HG03457 (cell line): ENCODE results near the gene C12orf60.

Source experiments
- ATAC-seq: cut with Tn5 transposase; IDR thresholded peaks from one replicate; pipeline ENCODE4 v1.9.1; 2021; ENCODE audit warnings: moderate number of reproducible peaks; ENCODE audit not compliant: unreplicated experiment

C12orf60 gene

DNA sequence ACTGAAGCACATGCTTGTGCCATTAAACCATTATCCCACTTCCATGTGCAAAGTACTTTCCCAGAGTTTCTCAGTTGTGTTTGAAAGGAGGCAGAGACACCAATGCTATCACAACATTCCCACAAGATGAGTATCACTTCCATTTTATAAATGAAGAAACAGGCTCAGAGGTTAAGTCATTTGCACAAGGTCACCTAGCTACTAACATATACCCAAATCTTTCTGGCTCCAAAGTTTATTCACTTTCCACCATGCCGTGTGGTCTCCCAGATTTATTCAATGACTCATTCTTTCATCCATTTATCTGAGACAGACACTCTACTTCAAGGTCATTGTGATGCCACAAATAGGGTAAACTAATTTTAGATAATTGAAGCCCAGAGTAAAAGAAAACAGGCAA lies 30.5 kb downstream of the C12orf60 start:
- ATAC-seq = no peak

GRCh38 chr12:14834509-14834908 lies 31.0 kb downstream of the C12orf60 start:
- no peak for ATAC-seq

GRCh38 chr12:14836336-14837210 lies 33.1 kb downstream of the C12orf60 start:
- no peak for ATAC-seq

- ATAC-seq = no peak
These were observed 35.8 kb downstream of the C12orf60 start for GRCh38 chr12:14839262-14839661.

DNA sequence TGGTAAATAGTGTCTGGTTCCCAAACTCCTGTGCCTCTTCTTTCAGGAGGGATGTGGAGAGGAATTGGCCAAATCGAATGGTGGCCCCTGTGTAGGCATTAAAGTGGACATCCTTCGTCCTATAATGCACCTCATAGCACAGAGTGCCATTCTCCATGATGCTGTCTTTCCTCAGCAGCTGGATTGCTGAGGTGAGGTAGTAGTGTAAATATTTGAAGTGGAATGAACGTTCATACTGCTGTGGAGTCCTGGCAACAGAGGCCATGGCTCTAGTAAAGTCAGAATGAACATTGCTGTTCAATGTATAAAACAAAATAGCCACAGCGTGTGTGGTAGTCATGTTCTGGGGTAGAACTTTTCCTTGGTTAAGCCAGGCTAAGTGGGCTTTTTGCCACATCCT lies 37.1 kb downstream of the C12orf60 start:
- no peak for ATAC-seq

- ATAC-seq = no peak
These were observed 38.3 kb downstream of the C12orf60 start for GRCh38 chr12:14841761-14842160.

- no peak for ATAC-seq
These were observed 38.8 kb downstream of the C12orf60 start for GRCh38 chr12:14842315-14842714.

DNA sequence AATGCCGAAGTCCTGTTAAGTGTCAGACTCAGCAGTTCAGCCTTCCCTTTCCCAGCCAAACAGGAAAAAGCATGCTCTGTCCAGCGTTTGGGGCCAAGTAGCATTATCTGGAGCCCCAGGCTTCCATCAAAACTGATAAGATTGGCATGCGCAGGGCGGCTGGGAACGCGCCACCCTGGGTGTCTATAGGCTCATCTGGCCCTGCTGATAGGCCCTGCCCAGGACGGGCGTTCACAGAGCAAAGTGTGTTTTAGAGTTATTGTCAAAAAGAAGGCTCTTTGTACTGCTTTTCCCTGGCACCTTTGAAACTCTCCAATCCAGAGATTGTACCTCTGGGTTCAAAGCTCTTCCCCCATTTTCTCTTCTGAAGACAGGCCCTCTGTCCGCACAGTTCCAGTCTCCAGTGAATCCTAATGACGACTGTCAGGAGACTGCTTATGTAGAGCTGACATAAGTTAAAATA lies 40.0 kb downstream of the C12orf60 start, which contains the start of gene ART4:
Gene ART4 (minus strand): TSS at position 102 of the 463 bp plus-strand sequence. CDS start 413 bp downstream, outside the sequence.
- no peak for ATAC-seq

- ATAC-seq = no peak
These were observed 40.9 kb downstream of the C12orf60 start for GRCh38 chr12:14844401-14844800.

DNA sequence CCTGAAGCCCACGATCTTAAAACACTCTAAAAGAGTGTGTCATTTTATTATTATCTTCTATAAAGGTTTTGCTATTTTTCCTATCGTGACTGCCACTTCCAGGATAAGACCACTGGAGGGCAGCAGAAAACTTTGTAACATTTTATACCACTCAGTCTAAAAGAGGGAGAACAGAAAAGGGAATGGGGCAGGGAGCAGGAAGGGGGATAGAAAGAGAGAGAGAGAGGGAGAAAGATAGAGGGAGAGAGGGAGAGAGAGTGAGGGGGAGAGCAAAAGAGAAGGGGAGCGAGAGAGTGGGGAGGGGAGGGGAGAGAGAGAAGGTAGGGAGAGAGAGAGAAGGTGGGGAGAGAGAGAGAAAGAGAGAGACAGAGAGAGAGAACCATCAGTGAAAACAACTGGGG lies 41.9 kb downstream of the C12orf60 start:
- no peak for ATAC-seq

DNA sequence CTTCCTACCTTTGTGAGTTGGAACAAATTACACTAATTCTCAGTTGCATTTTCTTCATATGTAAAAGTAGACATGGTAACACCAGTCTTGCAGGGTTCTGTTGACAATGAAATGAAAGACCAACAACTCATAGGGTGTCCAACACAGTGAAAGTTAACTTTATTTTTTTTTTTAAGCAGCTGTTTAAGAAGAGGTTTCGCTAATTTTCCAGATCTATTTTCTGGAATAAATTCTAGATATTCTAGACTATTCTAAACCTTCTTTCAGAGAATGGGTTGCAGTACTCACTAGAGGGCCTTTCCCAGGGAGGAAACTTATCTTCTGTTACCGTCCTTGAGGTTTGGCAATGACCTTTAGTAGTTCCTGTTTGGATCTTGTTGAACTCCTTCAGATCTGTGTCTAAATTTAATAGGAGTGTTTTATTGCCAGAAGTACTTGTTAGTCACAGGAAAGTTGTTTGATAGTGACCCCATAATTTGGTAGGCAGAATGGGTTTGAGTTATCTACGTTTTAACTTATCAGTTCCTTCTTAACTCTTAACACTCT lies 42.6 kb downstream of the C12orf60 start:
- ATAC-seq = no peak

DNA sequence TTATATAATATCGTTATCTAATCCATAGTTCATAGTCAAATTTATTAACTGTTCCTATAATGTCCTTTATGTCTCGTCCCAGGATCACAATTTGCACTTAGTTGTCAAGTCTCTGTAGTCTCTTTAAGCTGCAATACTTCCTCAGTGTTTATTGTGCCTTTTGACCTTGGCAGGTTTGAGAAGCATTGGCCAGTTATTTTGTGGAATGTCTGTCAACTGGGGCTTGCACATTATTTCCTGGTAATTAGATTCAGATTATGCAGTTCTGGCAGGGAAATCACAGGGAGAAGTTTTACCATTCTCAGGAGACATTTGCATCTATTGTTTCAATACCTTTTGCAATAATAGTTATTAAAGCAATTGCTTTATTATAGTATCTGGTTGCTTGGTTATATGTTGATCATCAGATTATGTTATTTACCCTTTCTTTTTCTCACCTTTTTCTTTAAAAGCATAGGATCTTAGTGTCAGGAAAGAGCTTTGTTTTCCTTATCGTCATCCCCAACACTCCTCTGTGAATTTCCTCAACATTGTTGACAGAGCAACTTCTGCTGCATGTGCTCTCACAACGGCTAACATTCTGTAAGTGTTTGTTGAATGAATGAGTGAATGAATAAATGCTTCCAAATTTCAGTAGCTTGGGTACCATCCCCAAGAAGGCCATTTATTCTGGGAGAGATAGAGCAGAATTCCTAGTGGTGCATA lies 43.6 kb downstream of the C12orf60 start:
- no peak for ATAC-seq

GRCh38 chr12:14849661-14850060 lies 46.2 kb downstream of the C12orf60 start:
- ATAC-seq = no peak

DNA sequence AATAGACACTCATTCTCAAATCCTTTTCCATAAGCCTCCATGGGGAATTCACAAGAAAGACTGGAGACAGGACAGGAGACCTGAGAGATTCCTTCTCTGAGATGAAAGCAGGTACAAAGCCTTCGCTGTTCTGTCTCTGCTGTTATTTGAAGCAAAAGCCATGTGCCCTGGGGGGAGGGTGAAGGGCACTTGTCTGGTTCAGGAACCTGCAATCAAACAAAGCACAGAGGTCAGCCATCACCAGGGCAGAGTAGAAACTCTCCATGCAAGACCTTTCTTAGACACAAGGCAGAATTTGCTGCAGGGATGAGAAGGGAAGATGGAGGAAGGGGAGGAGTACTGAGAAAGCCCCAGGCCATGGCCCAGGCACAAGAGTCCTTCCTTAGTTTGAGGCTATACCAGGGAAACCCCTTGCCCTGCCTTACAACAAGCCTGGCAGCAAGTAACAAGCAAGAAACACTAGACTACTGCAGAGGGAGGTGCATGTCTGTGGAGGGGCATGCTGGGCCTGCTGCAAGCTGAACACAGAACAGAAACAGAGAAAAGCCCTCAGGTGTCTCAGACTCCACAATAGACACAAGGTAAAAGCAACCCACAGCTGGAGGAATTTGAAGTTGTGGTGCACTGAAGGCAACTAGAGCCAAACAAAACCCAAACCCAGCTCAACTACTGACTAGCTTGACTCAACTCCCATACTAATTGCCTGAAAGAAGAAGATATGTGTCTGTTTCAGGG lies 47.6 kb downstream of the C12orf60 start:
- ATAC-seq = no peak

DNA sequence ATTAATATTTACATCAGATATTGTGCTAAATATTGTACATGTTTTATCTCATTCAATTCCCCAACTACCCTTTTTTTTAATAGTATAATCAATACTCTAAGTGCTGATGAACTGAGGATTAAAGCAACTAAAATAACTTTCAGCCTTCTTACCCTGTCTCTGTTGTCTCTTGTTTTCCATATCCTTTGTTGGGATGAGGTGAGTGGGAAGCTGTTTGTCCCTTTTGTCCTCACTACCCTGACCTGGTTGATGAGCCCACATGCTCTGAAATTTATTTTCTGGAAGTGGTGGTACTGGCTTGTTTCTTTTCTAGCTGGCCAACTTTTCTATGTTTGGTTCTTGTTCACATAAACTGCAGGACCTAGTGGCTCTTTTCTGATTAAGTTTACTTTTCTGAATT lies 49.4 kb downstream of the C12orf60 start:
- no peak for ATAC-seq

- ATAC-seq = no peak
These were observed 50.5 kb downstream of the C12orf60 start for GRCh38 chr12:14853961-14854360.

DNA sequence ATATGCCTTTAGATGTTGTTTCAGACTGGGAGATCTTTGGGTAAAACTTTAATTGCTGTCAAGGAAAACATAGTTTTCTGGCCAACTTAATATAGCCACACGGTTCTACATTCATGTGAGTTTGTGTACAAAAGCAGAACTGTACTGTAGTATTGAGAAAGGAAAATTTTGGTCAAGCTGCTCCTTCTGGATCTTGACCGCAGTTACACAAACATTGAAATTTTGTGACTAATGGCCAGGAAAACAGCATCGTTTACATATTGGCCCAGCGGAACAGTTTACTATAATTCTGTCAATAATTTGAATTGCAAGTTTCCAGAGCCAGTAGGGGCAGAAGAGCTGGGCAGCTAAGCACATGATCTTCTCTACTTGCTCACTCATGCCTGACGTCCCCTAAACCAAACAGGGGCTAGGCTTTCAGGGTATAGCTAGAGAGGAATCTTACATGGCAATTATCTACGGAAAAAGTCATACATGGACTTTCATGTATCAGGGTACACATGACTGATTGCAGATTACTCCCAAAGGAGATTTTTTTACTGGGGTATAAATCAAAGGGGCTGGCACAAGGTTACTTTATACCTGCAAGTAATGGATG lies 51.2 kb downstream of the C12orf60 start:
- no peak for ATAC-seq

DNA sequence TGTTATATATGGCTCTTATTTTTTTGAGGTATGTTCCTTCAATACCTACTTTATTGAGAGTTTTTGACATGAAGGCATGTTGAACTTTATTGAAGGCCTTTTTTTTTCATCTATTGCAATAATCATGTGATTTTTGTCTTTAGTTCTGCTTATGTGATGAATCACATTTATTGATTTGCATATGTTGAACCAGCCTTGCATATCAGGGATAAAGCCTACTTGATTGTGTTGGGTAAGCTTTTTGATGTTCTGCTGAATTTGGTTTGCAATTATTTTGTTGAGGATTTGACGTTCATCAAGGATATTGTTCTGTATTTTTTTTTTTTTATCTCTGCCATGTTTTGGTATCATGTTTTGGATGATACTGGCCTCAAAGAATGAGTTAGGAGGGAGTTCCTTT lies 55.0 kb downstream of the C12orf60 start:
- no peak for ATAC-seq

- no peak for ATAC-seq
These were observed 57.0 kb downstream of the C12orf60 start for GRCh38 chr12:14860490-14860889.

DNA sequence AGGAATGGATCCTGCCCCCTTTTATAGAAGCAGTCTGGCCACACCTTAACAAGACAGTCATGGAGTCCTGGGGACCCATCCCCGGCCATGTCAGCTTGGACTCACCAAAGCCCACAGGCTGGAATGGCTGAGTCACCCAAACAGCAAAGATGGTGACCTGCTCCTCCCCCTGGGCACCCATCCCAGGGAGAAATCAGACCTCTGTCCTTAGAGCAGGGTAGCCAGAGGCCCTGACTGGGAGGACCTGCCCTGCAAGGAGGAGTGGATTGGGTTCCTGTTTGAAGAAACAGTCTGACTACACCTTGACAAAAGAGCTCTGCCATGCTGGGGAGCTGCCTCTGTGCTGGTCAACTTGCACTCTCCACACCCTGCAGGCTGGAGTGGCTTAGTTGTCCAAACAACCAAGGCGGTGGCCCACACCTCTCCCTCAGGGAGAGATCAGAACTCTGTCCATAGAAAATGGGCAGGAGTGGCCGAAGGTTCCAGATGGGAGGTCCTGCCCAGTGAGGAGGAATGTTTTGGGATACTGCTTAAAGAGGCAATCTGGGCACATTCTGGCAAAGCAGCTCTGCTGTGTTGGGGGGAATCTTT lies 65.5 kb downstream of the C12orf60 start:
- no peak for ATAC-seq
